Measurements from ENCODE around the gene TSPEAR.

Gene TSPEAR

DNA sequence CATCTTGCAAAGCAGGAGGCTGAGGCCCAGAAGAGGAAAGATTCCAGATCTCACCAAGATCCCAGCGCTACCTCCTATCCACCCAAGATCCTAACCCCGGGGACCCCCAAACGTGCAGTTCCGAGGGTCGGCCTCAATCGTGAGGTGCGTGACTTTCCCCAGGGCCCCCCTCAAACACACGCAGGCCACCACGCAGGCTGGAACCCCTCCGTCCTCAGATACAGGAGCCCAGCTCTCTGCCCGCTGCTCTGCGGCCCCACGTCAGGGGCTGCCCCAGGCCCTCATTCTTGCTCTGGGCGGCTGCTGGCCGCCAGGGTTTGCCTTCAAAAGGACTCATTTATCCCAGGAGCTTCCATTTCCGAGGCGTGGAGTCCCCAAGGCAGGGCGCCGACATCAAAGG, 211.3 kb downstream of the TSPEAR start:
- H3K4me2 ChIP-seq: no peak overlapping the region
- no peaks in the 10 kb centered on the region for H3K27me3 ChIP-seq
- TF ChIP-seq Cebpa-rat (IDR thresholded peaks at IDR 0.05): no peak
- peaks cover 0 to 10% (median 0%) of the 10 kb centered on the region in 11 experiments; a peak in 7 of 22 replicates for H3K9me3 ChIP-seq (replicated peaks in 1 of 11)
- no peak overlapping the region; a peak in 1 of 22 replicates for H3K9ac ChIP-seq
- no peak overlapping the region for H3K4me3 ChIP-seq
- peaks cover 0 to 13% (median 0%) of the 10 kb centered on the region in 11 experiments; a peak in 4 of 22 replicates for H3K36me3 ChIP-seq
- H3K27ac ChIP-seq: no peak overlapping the region
- H4K20me1 ChIP-seq: no peaks in the 10 kb centered on the region; a peak in 1 of 22 replicates
- peaks cover 52 to 88% (median 70%) of the 10 kb centered on the region in 10 experiments for H3K4me1 ChIP-seq

- no peak for TF ChIP-seq Cebpa-rat (IDR thresholded peaks at IDR 0.05)
- H3K4me1 ChIP-seq: peaks cover 52 to 88% (median 68%) of the 10 kb centered on the region in 10 experiments
- no peak overlapping the region for H3K9ac ChIP-seq
- H3K4me3 ChIP-seq: no peak overlapping the region
- H3K9me3 ChIP-seq (replicated peaks in 1 of 11): peaks cover 0 to 15% (median under 1%) of the 10 kb centered on the region in 11 experiments; a peak in 9 of 22 replicates
- no peaks in the 10 kb centered on the region for H3K27me3 ChIP-seq
- H3K36me3 ChIP-seq: peaks cover 0 to 18% (median 2%) of the 10 kb centered on the region in 11 experiments; a peak in 8 of 22 replicates
- no peaks in the 10 kb centered on the region; a peak in 1 of 22 replicates for H4K20me1 ChIP-seq
- H3K27ac ChIP-seq: no peak overlapping the region
- no peak overlapping the region for H3K4me2 ChIP-seq
Measured at GRCh38 chr21:44499631-44500030, 211.7 kb downstream of the TSPEAR start.

- H3K9me3 ChIP-seq (replicated peaks in 1 of 11): peaks cover 0 to 20% (median 5%) of the 10 kb centered on the region in 11 experiments; a peak in 16 of 22 replicates
- H3K36me3 ChIP-seq: peaks cover 0 to 23% (median 6%) of the 10 kb centered on the region in 11 experiments; a peak in 10 of 22 replicates
- peaks cover 49 to 84% (median 65%) of the 10 kb centered on the region in 10 experiments for H3K4me1 ChIP-seq
- H3K9ac ChIP-seq: no peak overlapping the region
- no peaks in the 10 kb centered on the region; a peak in 1 of 22 replicates for H4K20me1 ChIP-seq
- TF ChIP-seq Cebpa-rat (IDR thresholded peaks at IDR 0.05): no peak
- no peaks in the 10 kb centered on the region for H3K27me3 ChIP-seq
- no peak overlapping the region for H3K4me3 ChIP-seq
- peak overlapping the region in 1 of 11 experiments; percentile 26; a peak in 1 of 22 replicates for H3K4me2 ChIP-seq
- no peak overlapping the region for H3K27ac ChIP-seq
Measured at GRCh38 chr21:44499211-44499560, 212.2 kb downstream of the TSPEAR start.

GRCh38 chr21:44498280-44499210, 212.8 kb downstream of the TSPEAR start:
- Histone ChIP-seq H3K36me3 (peaks cover 0 to 29% (median 12%) of the 10 kb centered on the region in 11 experiments; a peak in 18 of 22 replicates), H3K4me3 (no peak overlapping the region), H3K4me2 (peak overlapping the region in 10 of 11 experiments; percentile 41 to 71 (median 58); a peak in 20 of 22 replicates), H3K9ac (peak overlapping the region in 1 of 11 experiments; percentile 8; a peak in 1 of 22 replicates), H4K20me1 (no peaks in the 10 kb centered on the region; a peak in 1 of 22 replicates), H3K4me1 (peaks cover 47 to 78% (median 59%) of the 10 kb centered on the region in 10 experiments), H3K9me3 (replicated peaks in 1 of 11) (peaks cover 5 to 26% (median 12%) of the 10 kb centered on the region in 11 experiments), H3K27me3 (no peaks in the 10 kb centered on the region), H3K27ac (no peak overlapping the region)
- TF ChIP-seq Cebpa-rat (IDR thresholded peaks at IDR 0.05): no peak

DNA sequence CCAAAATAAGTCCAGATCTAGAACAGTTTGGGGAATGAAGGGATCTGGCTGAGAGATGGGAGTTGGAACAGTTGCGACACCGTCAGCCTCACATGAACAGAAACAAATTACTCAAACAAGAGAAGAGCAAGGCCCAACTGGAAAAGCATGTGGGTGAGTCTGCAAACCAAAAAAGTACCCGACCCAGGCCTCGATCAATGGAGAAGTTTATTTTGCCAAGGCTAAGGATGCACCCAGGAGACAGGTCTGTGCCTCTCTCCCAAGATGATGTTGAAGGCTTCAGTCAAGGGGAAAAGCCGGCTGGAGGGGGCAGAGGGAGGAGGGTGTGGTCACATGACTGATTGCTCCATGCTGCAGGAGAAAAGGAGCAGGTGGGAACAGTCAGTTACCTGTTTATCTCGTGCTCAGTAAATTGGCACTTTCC, 213.7 kb downstream of the TSPEAR start:
- Histone ChIP-seq H3K9ac (peak overlapping the region in 4 of 11 experiments; percentile 1 to 28 (median 11); a peak in 2 of 22 replicates), H3K27me3 (no peaks in the 10 kb centered on the region), H3K36me3 (peaks cover 0 to 37% (median 20%) of the 10 kb centered on the region in 11 experiments; a peak in 19 of 22 replicates), H3K4me2 (peak overlapping the region; percentile 31 to 71 (median 58)), H3K4me1 (peaks cover 50 to 69% (median 56%) of the 10 kb centered on the region in 10 experiments), H3K9me3 (replicated peaks in 1 of 11) (peaks cover 14 to 34% (median 20%) of the 10 kb centered on the region in 11 experiments), H3K27ac (no peak overlapping the region; a peak in 1 of 22 replicates), H3K4me3 (no peak overlapping the region), H4K20me1 (no peaks in the 10 kb centered on the region; a peak in 1 of 22 replicates)
- peak in 2 of 11 experiments; percentile 26 to 28; a peak in 1 of 22 replicates for TF ChIP-seq Cebpa-rat (IDR thresholded peaks at IDR 0.05)

DNA sequence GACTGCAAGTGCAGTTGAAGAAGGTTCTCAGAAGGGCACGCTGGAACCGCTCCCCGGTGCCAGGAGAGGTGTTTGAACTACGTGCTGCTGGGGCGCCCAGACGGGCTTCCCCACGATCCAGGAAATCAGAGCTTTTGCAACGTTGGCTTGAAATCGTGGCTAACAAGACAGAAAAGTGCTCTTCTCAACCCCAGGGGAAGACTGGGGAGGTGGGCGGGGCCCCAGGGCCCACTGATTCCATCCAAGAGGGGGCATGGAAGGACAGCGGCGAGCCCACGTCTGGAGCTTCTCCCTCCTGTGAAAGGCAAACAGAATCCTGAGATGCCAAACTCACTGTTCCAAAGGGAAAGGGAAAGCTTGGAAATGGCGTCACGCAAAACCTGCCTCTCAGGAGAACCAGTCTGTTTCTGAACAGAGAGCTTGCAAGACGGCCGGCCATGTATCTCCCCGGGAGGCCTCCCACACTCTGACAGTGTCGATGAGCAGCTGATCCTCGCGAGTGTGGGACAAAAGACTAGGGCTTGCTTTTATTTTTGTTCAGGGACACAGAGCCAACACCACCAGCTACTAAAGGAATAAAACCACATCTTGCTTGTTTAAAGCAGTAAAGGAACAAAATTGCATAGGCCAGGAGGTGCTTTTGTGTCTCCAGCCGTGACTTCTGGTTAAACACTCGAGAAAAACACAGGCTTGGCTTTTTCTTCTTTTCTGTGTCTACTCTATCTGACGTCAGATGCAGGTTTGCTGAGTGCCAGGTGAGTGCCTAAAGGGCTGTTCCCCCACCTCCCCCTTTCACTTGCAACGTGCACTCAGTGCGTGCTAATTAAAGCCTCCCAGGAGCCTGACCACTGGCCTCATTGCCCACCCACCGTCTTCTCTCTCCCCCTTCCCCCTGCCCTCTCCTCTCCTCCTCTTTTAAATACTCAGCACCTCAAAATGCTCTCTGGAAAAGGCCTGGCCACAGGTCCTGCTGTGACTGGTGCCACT, 214.5 kb downstream of the TSPEAR start:
- Histone ChIP-seq H3K9ac (peak overlapping the region in 4 of 11 experiments; percentile 1 to 28 (median 15); a peak in 1 of 22 replicates), H3K27me3 (no peaks in the 10 kb centered on the region), H3K9me3 (replicated peaks in 1 of 11) (peaks cover 22 to 43% (median 29%) of the 10 kb centered on the region in 11 experiments), H3K4me3 (no peak overlapping the region), H3K4me1 (peaks cover 41 to 62% (median 52%) of the 10 kb centered on the region in 10 experiments), H3K4me2 (peak overlapping the region; percentile 41 to 71 (median 59)), H3K27ac (peak overlapping the region in 1 of 11 experiments; percentile 20; a peak in 2 of 22 replicates), H3K36me3 (peaks cover 5 to 45% (median 29%) of the 10 kb centered on the region in 11 experiments), H4K20me1 (no peaks in the 10 kb centered on the region; a peak in 1 of 22 replicates)
- no peak for TF ChIP-seq Cebpa-rat (IDR thresholded peaks at IDR 0.05)

DNA sequence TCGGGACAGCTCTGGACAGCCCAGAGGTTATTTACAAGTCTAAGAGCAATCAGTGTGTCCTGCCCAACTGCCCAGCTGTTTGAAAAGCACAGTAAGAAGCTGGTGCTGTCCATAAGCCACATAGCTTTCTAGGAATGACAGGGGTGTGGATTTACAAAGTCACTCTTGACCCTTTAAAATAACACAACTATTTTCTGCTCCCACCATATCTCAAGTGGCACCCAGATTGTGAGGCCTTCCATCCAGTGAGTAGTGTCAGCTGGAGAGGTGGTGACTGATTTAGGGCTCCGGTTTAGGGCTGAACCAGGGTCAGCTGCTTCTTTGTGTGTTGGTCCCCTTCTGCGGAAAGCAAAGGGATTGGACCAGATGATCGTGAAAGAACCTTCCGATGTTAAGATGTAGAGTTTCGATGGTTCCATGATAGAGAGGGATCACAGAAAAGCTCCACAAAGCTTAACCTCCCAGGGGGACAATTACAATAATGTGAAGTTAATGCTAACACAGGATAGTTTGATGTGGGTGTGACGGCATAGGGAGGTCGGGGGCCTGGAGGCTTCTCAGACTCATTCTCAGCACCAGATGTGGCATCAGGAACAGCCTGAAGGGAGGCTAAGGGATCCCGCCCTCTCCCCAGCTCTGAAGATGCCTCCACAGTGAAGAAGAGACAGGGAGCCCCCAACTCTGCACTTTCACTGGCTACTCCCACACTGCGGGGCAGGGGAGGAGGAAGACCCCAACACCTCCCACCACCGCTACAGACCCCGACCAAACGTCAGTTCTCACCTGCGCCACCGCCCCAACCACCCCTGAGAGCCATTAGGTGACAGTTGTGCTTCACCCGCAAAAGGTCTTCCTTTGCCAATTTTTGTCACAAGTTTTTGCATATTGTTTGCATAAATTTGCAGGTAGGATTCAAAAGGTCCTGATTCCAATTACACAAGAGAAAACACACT, 215.5 kb downstream of the TSPEAR start:
- peak overlapping the region in 1 of 11 experiments; percentile 24; a peak in 1 of 22 replicates for H3K27ac ChIP-seq
- peak overlapping the region; percentile 41 to 71 (median 59) for H3K4me2 ChIP-seq
- no peak overlapping the region for H3K9ac ChIP-seq
- H3K27me3 ChIP-seq: no peaks in the 10 kb centered on the region
- peaks cover 32 to 71% (median 45%) of the 10 kb centered on the region in 10 experiments for H3K4me1 ChIP-seq
- no peak for TF ChIP-seq Cebpa-rat (IDR thresholded peaks at IDR 0.05)
- no peaks in the 10 kb centered on the region; a peak in 1 of 22 replicates for H4K20me1 ChIP-seq
- no peak overlapping the region for H3K4me3 ChIP-seq
- peaks cover 26 to 53% (median 33%) of the 10 kb centered on the region in 11 experiments for H3K9me3 ChIP-seq (replicated peaks in 1 of 11)
- H3K36me3 ChIP-seq: peaks cover 13 to 54% (median 37%) of the 10 kb centered on the region in 11 experiments

All from BLaER1 treated with 17β-estradiol and CSF1 and Interleukin-3, amounts not matched to agents 10 nM and 100 nM (cell line).